OCI-LY3 (cell line): ENCODE results near the gene SARS2.

Experiments used
- EZH2phosphoT487 ChIP-seq: fragments of 200-600 bp; shearing (Covaris generic); IDR thresholded peaks from 2 replicates; pipeline ENCODE4 v1.6.1; 2018; ENCODE audit warnings: antibody characterized with exemption, mixed run types, low read depth
- TF ChIP-seq, protein P1 (sequence below): fragments of 200-600, 300-600 bp; sonication (generic); IDR thresholded peaks from 2 replicates; pipeline ENCODE4 v1.5.1; 2014; ENCODE audit warnings: antibody characterized with exemption, low read length, low read depth

DNA sequence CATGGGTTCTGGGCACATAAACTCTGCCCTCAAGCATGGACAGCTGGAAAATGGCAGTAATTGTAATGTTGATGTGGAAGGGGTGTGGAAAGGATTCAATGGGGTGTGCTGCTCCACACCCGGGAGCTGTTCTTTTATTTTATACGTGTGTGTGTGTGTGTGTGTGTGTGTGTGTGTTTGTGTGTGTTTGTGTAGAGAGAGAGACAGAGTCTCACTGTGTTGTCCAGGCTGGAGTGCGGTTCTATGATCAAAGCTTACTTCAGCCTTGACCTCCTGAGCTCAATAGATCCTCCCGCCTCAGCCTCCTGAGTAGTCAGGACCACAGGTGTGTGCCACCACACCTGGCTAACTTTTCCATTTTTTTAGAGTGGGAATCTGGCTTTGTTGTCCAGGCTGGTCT lies 3.0 kb upstream of the SARS2 start:
- TF ChIP-seq, protein P1, sequence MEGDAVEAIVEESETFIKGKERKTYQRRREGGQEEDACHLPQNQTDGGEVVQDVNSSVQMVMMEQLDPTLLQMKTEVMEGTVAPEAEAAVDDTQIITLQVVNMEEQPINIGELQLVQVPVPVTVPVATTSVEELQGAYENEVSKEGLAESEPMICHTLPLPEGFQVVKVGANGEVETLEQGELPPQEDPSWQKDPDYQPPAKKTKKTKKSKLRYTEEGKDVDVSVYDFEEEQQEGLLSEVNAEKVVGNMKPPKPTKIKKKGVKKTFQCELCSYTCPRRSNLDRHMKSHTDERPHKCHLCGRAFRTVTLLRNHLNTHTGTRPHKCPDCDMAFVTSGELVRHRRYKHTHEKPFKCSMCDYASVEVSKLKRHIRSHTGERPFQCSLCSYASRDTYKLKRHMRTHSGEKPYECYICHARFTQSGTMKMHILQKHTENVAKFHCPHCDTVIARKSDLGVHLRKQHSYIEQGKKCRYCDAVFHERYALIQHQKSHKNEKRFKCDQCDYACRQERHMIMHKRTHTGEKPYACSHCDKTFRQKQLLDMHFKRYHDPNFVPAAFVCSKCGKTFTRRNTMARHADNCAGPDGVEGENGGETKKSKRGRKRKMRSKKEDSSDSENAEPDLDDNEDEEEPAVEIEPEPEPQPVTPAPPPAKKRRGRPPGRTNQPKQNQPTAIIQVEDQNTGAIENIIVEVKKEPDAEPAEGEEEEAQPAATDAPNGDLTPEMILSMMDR = no peak
- no peak for TF ChIP-seq EZH2phosphoT487
